CD8-positive, alpha-beta memory T cell (primary cell): ENCODE results near the gene C19orf53. TPM values are rescaled to one million over a fixed set of nuclear protein-coding genes. Genes with fewer than 3 reads are reported as not detected.
A peak's percentile ranks its signal among the peaks of the same experiment; 100 is the strongest.

ENCODE experiments used
- CTCF ChIA-PET: fragments of 350-600 bp; sonication (Branson Sonifier 250); formaldehyde crosslinking; loops from one replicate; lab custom pipeline; 2021; ENCODE audit warnings: antibody characterized with exemption; lab: Charles Lee
- POLR2A ChIA-PET: fragments of 350-600 bp; sonication (Branson Sonifier 250); formaldehyde crosslinking; loops from one replicate; lab custom pipeline; 2021; ENCODE audit warnings: antibody characterized with exemption; lab: Charles Lee
- DNase-seq, 5 donors: peaks; one replicate each; pipeline versions ENCODE4 v3.0.0 to v3.0.0-alpha.2; 2020 to 2022; ENCODE audit warnings: mixed read lengths in 1 of 5
- H3K27ac ChIP-seq: one replicate; pipeline ENCODE4 v1.7.0; 2013; ENCODE audit warnings: low read depth, mild to moderate bottlenecking, low read length, moderate library complexity
- H3K27me3 ChIP-seq: 2 replicates; pipeline ENCODE4 v1.7.0; 2013; ENCODE audit warnings: low read length, mild to moderate bottlenecking; ENCODE audit not compliant: insufficient read depth, poor library complexity, severe bottlenecking
- H3K36me3 ChIP-seq: 2 replicates; pipeline ENCODE4 v1.7.0; 2013; ENCODE audit warnings: mild to moderate bottlenecking, low read length, moderate library complexity; ENCODE audit not compliant: insufficient read depth
- H3K4me1 ChIP-seq: 2 replicates; pipeline ENCODE4 v1.7.0; 2013; ENCODE audit warnings: mild to moderate bottlenecking, low read length, moderate library complexity; ENCODE audit not compliant: insufficient read depth
- H3K4me3 ChIP-seq: 2 replicates; pipeline ENCODE4 v1.7.0; 2013; ENCODE audit warnings: mild to moderate bottlenecking, low read length
- H3K9me3 ChIP-seq: 2 replicates; pipeline ENCODE4 v1.7.0; 2013; ENCODE audit warnings: mild to moderate bottlenecking, low read length
- H3K27ac Mint-ChIP-seq, 8 donors: one replicate each; pipeline ENCODE4 v1.8.0; 2020 to 2021; ENCODE audit warnings: mixed read lengths in 8 of 8, mild to moderate bottlenecking in 6 of 8, inconsistent platforms in 3 of 8, moderate library complexity in 3 of 8
- H3K27me3 Mint-ChIP-seq, 2 donors: one replicate each; pipeline ENCODE4 v1.8.0; 2020 to 2021; ENCODE audit warnings: mixed read lengths in 2 of 2, mild to moderate bottlenecking in 1 of 2, moderate library complexity in 1 of 2
- H3K36me3 Mint-ChIP-seq, 3 donors: one replicate each; pipeline ENCODE4 v1.8.0; 2020 to 2021; ENCODE audit warnings: mixed read lengths in 3 of 3, inconsistent platforms in 1 of 3, mild to moderate bottlenecking in 1 of 3
- H3K4me1 Mint-ChIP-seq, 3 donors: one replicate each; pipeline ENCODE4 v1.8.0; 2020 to 2021; ENCODE audit warnings: mixed read lengths in 3 of 3, inconsistent platforms in 1 of 3, mild to moderate bottlenecking in 1 of 3
- H3K4me3 Mint-ChIP-seq, 7 donors: one replicate each; pipeline ENCODE4 v1.8.0; 2020 to 2021; ENCODE audit warnings: mixed read lengths in 7 of 7, mild to moderate bottlenecking in 6 of 7, moderate library complexity in 4 of 7, inconsistent platforms in 2 of 7
- H3K9me3 Mint-ChIP-seq, 5 donors: one replicate each; pipeline ENCODE4 v1.8.0; 2020 to 2022; ENCODE audit warnings: mixed read lengths in 5 of 5, mild to moderate bottlenecking in 3 of 5, moderate library complexity in 2 of 5, inconsistent platforms in 1 of 5
- polyA plus RNA-seq: library from polyadenylated mRNA; unstranded; fragments of 300-500 nt; fragmentation: Illumina TruSeq; gene quantifications from one replicate; pipeline ENCODE4 v1.2.3, GENCODE V29; 2021
- total RNA-seq, 2 experiments: library from RNA; stranded (reverse); gene quantifications; one replicate each; pipeline ENCODE4 v1.2.3, GENCODE V29; 2021

Gene C19orf53
- total RNA-seq (100 to 1,000 TPM; 131 to 163 TPM), polyA plus RNA-seq (239 TPM)

- peaks cover 0 to 69% (median 12%) of the 10 kb centered on the region in 3 donors for H3K36me3 Mint-ChIP-seq
- ChIA-PET CTCF (interaction anchor here (0.6 to 3.7 kb wide), 11 partner anchors 9 to 705 kb away, joined by 3 to 29 read pairs (median 3); partner anchors contain the start of gene ZSWIM4), POLR2A (interaction anchor here (0.5 to 2.4 kb wide), 15 partner anchors 8 to 704 kb away, joined by 3 to 9 read pairs (median 5); partner anchors contain the start of genes MRI1 and ZSWIM4)
- Histone ChIP-seq H3K9me3 (no peaks in the 10 kb centered on the region), H3K27me3 (no peaks in the 10 kb centered on the region), H3K4me3 (peak within 1 kb of the TSS; percentile 87), H3K36me3 (peaks cover 23% of the 10 kb centered on the region), H3K4me1 (peaks cover 20% of the 10 kb centered on the region), H3K27ac (peak within 1 kb of the TSS; percentile 84)
- no peaks in the 10 kb centered on the region for H3K9me3 Mint-ChIP-seq
- H3K4me1 Mint-ChIP-seq: peaks cover 22 to 28% (median 28%) of the 10 kb centered on the region in 3 donors
- H3K4me3 Mint-ChIP-seq: peak within 1 kb of the TSS; percentile 90 to 100 (median 99)
- peak within 1 kb of the TSS; percentile 80 to 100 (median 98) for H3K27ac Mint-ChIP-seq
- no peaks in the 10 kb centered on the region for H3K27me3 Mint-ChIP-seq
- DNase-seq: peak; percentile 80 to 88 (median 81)
Measured at GRCh38 chr19:13774217-13775191, at the start of gene C19orf53. Gene C19orf53, plus strand, starts transcription at chr19:13774456. Its CDS starts 22 bp downstream, at chr19:13774478.

- Histone ChIP-seq H3K36me3 (no peaks in the 10 kb centered on the region), H3K9me3 (no peaks in the 10 kb centered on the region), H3K27ac (no peak overlapping the region), H3K4me3 (no peak overlapping the region), H3K4me1 (peaks cover 9% of the 10 kb centered on the region), H3K27me3 (no peaks in the 10 kb centered on the region)
- Mint-ChIP-seq H3K27ac (peak overlapping the region in 1 of 8 donors; percentile 74), H3K4me3 (no peak overlapping the region), H3K4me1 (peaks cover 5 to 15% (median 9%) of the 10 kb centered on the region in 3 donors), H3K9me3 (no peaks in the 10 kb centered on the region), H3K27me3 (peaks cover 10 to 13% of the 10 kb centered on the region in 2 donors), H3K36me3 (peaks cover 0 to 1% (median 0%) of the 10 kb centered on the region in 3 donors)
- CTCF ChIA-PET: interaction anchor here (0.7 kb wide), 1 partner anchor 307 kb away, joined by 3 read pairs; no protein-coding TSS in a partner anchor
- no peak for DNase-seq
- POLR2A ChIA-PET: no interaction called here
Measured at GRCh38 chr19:13726323-13726722, 47.9 kb upstream of the C19orf53 start.

GRCh38 chr19:13727798-13728197 lies 46.5 kb upstream of the C19orf53 start:
- no peaks in the 10 kb centered on the region for H3K36me3 ChIP-seq
- CTCF ChIA-PET: no interaction called here
- POLR2A ChIA-PET: no interaction called here

GRCh38 chr19:13729859-13730258 lies 44.4 kb upstream of the C19orf53 start:
- Mint-ChIP-seq H3K4me3 (peak overlapping the region in 3 of 7 donors; percentile 24 to 95 (median 38)), H3K27ac (peak overlapping the region in 1 of 8 donors; percentile 43), H3K27me3 (peaks cover 1 to 6% of the 10 kb centered on the region in 2 donors), H3K9me3 (no peaks in the 10 kb centered on the region), H3K36me3 (peaks cover 0 to 2% (median 0%) of the 10 kb centered on the region in 3 donors), H3K4me1 (peaks cover 10 to 24% (median 17%) of the 10 kb centered on the region in 3 donors)
- POLR2A ChIA-PET: interaction anchor here (0.5 to 0.6 kb wide), 2 partner anchors 36 to 203 kb away, joined by 3 to 6 read pairs; no protein-coding TSS in a partner anchor
- Histone ChIP-seq H3K4me1 (peaks cover 16% of the 10 kb centered on the region), H3K4me3 (no peak overlapping the region), H3K27me3 (no peaks in the 10 kb centered on the region), H3K9me3 (no peaks in the 10 kb centered on the region), H3K27ac (no peak overlapping the region), H3K36me3 (no peaks in the 10 kb centered on the region)
- DNase-seq: no peak
- CTCF ChIA-PET: interaction anchor here (0.9 kb wide), 1 partner anchor 61 kb away, joined by 5 read pairs; no protein-coding TSS in a partner anchor

More at GRCh38 chr19:13727798-13728197, 46.5 kb upstream of the C19orf53 start:
- Mint-ChIP-seq H3K27ac (peak overlapping the region in 1 of 8 donors; percentile 32), H3K9me3 (no peaks in the 10 kb centered on the region), H3K4me3 (no peak overlapping the region), H3K27me3 (peaks cover 10 to 13% of the 10 kb centered on the region in 2 donors), H3K4me1 (peaks cover 10 to 24% (median 17%) of the 10 kb centered on the region in 3 donors), H3K36me3 (peaks cover 0 to 2% (median 0%) of the 10 kb centered on the region in 3 donors)
- Histone ChIP-seq H3K27me3 (no peaks in the 10 kb centered on the region), H3K9me3 (no peaks in the 10 kb centered on the region), H3K4me3 (no peak overlapping the region), H3K27ac (no peak overlapping the region), H3K4me1 (peaks cover 16% of the 10 kb centered on the region)
- no peak for DNase-seq

GRCh38 chr19:13731147-13731964 lies 42.9 kb upstream of the C19orf53 start:
- H3K27me3 ChIP-seq: no peaks in the 10 kb centered on the region
- H3K9me3 ChIP-seq: no peaks in the 10 kb centered on the region
- DNase-seq: peak; percentile 90 to 96 (median 93)
- peaks cover 0 to 4% (median 0%) of the 10 kb centered on the region in 3 donors for H3K36me3 Mint-ChIP-seq
- peaks cover 10 to 24% (median 17%) of the 10 kb centered on the region in 3 donors for H3K4me1 Mint-ChIP-seq
- H3K36me3 ChIP-seq: no peaks in the 10 kb centered on the region
- ChIA-PET POLR2A (interaction anchor here (0.5 to 1.4 kb wide), 6 partner anchors 10 to 57 kb away, joined by 3 to 24 read pairs (median 5); a partner anchor contains a TSS), CTCF (interaction anchor here (0.8 to 1.9 kb wide), 5 partner anchors 9 to 343 kb away, joined by 3 to 5 read pairs (median 3); a partner anchor contains a TSS)
- peak overlapping the region; percentile 99 for H3K4me3 ChIP-seq
- peaks cover 16% of the 10 kb centered on the region for H3K4me1 ChIP-seq
- no peaks in the 10 kb centered on the region for H3K9me3 Mint-ChIP-seq
- H3K27me3 Mint-ChIP-seq: peaks cover 0 to 1% of the 10 kb centered on the region in 2 donors
- H3K27ac ChIP-seq: peak overlapping the region; percentile 69
- H3K27ac Mint-ChIP-seq: peak overlapping the region; percentile 78 to 97 (median 94)
- peak overlapping the region; percentile 86 to 96 (median 89) for H3K4me3 Mint-ChIP-seq

GRCh38 chr19:13732337-13732736 lies 41.9 kb upstream of the C19orf53 start:
- peaks cover 10 to 24% (median 17%) of the 10 kb centered on the region in 3 donors for H3K4me1 Mint-ChIP-seq
- no peak for DNase-seq
- peak overlapping the region; percentile 86 to 96 (median 89) for H3K4me3 Mint-ChIP-seq
- H3K27ac ChIP-seq: peak overlapping the region; percentile 69
- no peaks in the 10 kb centered on the region for H3K9me3 Mint-ChIP-seq
- ChIA-PET POLR2A (interaction anchor here (0.6 to 1.4 kb wide), 3 partner anchors 16 to 1603 kb away, joined by 6 to 24 read pairs (median 8); a partner anchor contains a TSS), CTCF (interaction anchor here (0.8 to 1.9 kb wide), 3 partner anchors 8 to 342 kb away, joined by 3 to 4 read pairs (median 3); no protein-coding TSS in a partner anchor)
- peak overlapping the region in 2 of 8 donors; percentile 17 to 66 for H3K27ac Mint-ChIP-seq
- H3K27me3 Mint-ChIP-seq: peaks cover 0 to 1% of the 10 kb centered on the region in 2 donors
- H3K9me3 ChIP-seq: no peaks in the 10 kb centered on the region
- H3K27me3 ChIP-seq: no peaks in the 10 kb centered on the region
- no peaks in the 10 kb centered on the region for H3K36me3 ChIP-seq
- H3K4me1 ChIP-seq: peaks cover 16% of the 10 kb centered on the region
- H3K36me3 Mint-ChIP-seq: peaks cover 0 to 4% (median 0%) of the 10 kb centered on the region in 3 donors
- H3K4me3 ChIP-seq: no peak overlapping the region

- Histone ChIP-seq H3K27ac (no peak overlapping the region), H3K36me3 (no peaks in the 10 kb centered on the region), H3K9me3 (no peaks in the 10 kb centered on the region), H3K4me1 (peaks cover 16% of the 10 kb centered on the region), H3K27me3 (no peaks in the 10 kb centered on the region), H3K4me3 (no peak overlapping the region)
- Mint-ChIP-seq H3K9me3 (no peaks in the 10 kb centered on the region), H3K4me3 (no peak overlapping the region), H3K27ac (no peak overlapping the region), H3K36me3 (peaks cover 0 to 4% (median 0%) of the 10 kb centered on the region in 3 donors), H3K4me1 (peaks cover 10 to 23% (median 17%) of the 10 kb centered on the region in 3 donors), H3K27me3 (peaks cover 0 to 1% of the 10 kb centered on the region in 2 donors)
- ChIA-PET CTCF (no interaction called here), POLR2A (interaction anchor here (0.9 kb wide), 1 partner anchor 13 kb away, joined by 3 read pairs; a partner anchor contains a TSS)
- DNase-seq: no peak
Measured at GRCh38 chr19:13734751-13735150, 39.5 kb upstream of the C19orf53 start.
